ENCODE measurements around the gene NT5E.

Gene NT5E

GRCh38 chr6:85421972-85422371 lies 27.9 kb upstream of the NT5E start:
- DNase-seq (ENCODE audit: low read depth, low spot score) = no peak

GRCh38 chr6:85422996-85423395 lies 26.9 kb upstream of the NT5E start:
- no peak for DNase-seq (ENCODE audit: low read depth, low spot score)

- DNase-seq (ENCODE audit: low read depth, low spot score) = no peak
These were observed 24.9 kb upstream of the NT5E start for GRCh38 chr6:85424981-85425380.

GRCh38 chr6:85425997-85426396 lies 23.9 kb upstream of the NT5E start:
- no peak for DNase-seq (ENCODE audit: low read depth, low spot score)

- DNase-seq (ENCODE audit: low read depth, low spot score) = no peak
These were observed 21.4 kb upstream of the NT5E start for GRCh38 chr6:85428486-85428885.

- DNase-seq (ENCODE audit: low read depth, low spot score) = no peak
These were observed 20.5 kb upstream of the NT5E start for GRCh38 chr6:85429346-85429745.

GRCh38 chr6:85431271-85431670 lies 18.6 kb upstream of the NT5E start:
- DNase-seq (ENCODE audit: low read depth, low spot score) = no peak

- no peak for DNase-seq (ENCODE audit: low read depth, low spot score)
These were observed 17.3 kb upstream of the NT5E start for GRCh38 chr6:85432554-85432953.

GRCh38 chr6:85435851-85436250 lies 14.0 kb upstream of the NT5E start:
- no peak for DNase-seq (ENCODE audit: low read depth, low spot score)

- no peak for DNase-seq (ENCODE audit: low read depth, low spot score)
These were observed 13.5 kb upstream of the NT5E start for GRCh38 chr6:85436411-85436810.

GRCh38 chr6:85436939-85437495 lies 12.9 kb upstream of the NT5E start:
- DNase-seq (ENCODE audit: low read depth, low spot score) = no peak

GRCh38 chr6:85443349-85444117 lies 6.3 kb upstream of the NT5E start:
- DNase-seq (ENCODE audit: low read depth, low spot score) = no peak

- DNase-seq (ENCODE audit: low read depth, low spot score) = no peak
These were observed 480 bp upstream of the NT5E start for GRCh38 chr6:85449388-85449817.

GRCh38 chr6:85451565-85452306 lies 1.9 kb downstream of the NT5E start:
- DNase-seq (ENCODE audit: low read depth, low spot score) = no peak

GRCh38 chr6:85452441-85452881 lies 2.6 kb downstream of the NT5E start:
- DNase-seq (ENCODE audit: low read depth, low spot score) = no peak

GRCh38 chr6:85453052-85453451 lies 3.2 kb downstream of the NT5E start:
- no peak for DNase-seq (ENCODE audit: low read depth, low spot score)

- DNase-seq (ENCODE audit: low read depth, low spot score) = no peak
These were observed 3.6 kb downstream of the NT5E start for GRCh38 chr6:85453490-85453889.

- DNase-seq (ENCODE audit: low read depth, low spot score) = no peak
These were observed 5.7 kb downstream of the NT5E start for GRCh38 chr6:85455471-85456026.

GRCh38 chr6:85456782-85457181 lies 6.9 kb downstream of the NT5E start:
- no peak for DNase-seq (ENCODE audit: low read depth, low spot score)

GRCh38 chr6:85458184-85458583 lies 8.3 kb downstream of the NT5E start:
- DNase-seq (ENCODE audit: low read depth, low spot score) = no peak

GRCh38 chr6:85458782-85459181 lies 8.9 kb downstream of the NT5E start:
- DNase-seq (ENCODE audit: low read depth, low spot score) = no peak

- no peak for DNase-seq (ENCODE audit: low read depth, low spot score)
These were observed 9.5 kb downstream of the NT5E start for GRCh38 chr6:85459224-85459901.

Data from iPS DF 19.7 (cell line).